Measurements from ENCODE around the gene AHI1.

The AHI1 gene

DNA sequence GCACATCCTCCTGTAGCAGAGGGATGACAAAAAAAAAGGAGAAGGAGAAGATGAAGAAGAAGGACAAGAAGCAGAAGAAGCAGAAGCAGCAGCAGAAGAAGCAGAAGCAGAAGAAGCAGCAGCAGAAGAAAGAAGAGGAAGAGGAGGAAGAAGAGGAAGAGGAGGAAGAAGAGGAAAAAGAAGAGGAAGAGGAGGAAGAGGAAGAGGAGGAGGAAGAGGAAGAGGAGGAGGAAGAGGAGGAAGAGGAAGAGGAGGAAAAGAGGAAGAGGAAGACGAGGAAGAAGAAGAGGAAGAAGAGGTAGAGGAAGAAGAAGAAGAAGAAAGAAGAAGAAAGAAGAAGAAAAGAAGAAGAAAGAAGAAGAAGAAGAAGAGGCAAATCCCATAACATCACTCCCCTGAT, 35.0 kb upstream of the AHI1 start:
- TF ChIP-seq, protein P1, sequence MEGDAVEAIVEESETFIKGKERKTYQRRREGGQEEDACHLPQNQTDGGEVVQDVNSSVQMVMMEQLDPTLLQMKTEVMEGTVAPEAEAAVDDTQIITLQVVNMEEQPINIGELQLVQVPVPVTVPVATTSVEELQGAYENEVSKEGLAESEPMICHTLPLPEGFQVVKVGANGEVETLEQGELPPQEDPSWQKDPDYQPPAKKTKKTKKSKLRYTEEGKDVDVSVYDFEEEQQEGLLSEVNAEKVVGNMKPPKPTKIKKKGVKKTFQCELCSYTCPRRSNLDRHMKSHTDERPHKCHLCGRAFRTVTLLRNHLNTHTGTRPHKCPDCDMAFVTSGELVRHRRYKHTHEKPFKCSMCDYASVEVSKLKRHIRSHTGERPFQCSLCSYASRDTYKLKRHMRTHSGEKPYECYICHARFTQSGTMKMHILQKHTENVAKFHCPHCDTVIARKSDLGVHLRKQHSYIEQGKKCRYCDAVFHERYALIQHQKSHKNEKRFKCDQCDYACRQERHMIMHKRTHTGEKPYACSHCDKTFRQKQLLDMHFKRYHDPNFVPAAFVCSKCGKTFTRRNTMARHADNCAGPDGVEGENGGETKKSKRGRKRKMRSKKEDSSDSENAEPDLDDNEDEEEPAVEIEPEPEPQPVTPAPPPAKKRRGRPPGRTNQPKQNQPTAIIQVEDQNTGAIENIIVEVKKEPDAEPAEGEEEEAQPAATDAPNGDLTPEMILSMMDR (IDR thresholded peaks at IDR 0.05): no peak

- TF ChIP-seq, protein P1 (IDR thresholded peaks at IDR 0.05): no peak
Measured at GRCh38 chr6:135531954-135532490, 34.5 kb upstream of the AHI1 start.

GRCh38 chr6:135530113-135530512, 32.6 kb upstream of the AHI1 start:
- TF ChIP-seq, protein P1 (IDR thresholded peaks at IDR 0.05): no peak

DNA sequence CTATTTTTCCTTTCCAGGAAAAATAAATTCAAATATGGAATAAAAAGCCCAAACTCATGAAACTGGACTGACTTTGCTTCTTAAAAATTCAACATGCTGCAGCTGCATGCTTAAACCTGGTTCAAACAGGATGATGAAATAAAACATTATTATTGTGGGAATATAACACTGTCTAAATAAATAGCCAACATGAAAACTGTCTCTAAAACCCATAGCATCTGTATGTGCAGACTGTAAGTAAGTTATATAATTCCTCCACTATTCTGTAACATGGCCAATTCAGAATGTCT, 30.4 kb upstream of the AHI1 start:
- TF ChIP-seq, protein P1 (IDR thresholded peaks at IDR 0.05): no peak

GRCh38 chr6:135527116-135527959, 29.8 kb upstream of the AHI1 start:
- TF ChIP-seq, protein P1 (IDR thresholded peaks at IDR 0.05): no peak

- TF ChIP-seq, protein P1 (IDR thresholded peaks at IDR 0.05): no peak
Measured at GRCh38 chr6:135525594-135525993, 28.1 kb upstream of the AHI1 start.

GRCh38 chr6:135522965-135523692, 25.6 kb upstream of the AHI1 start:
- TF ChIP-seq, protein P1 (IDR thresholded peaks at IDR 0.05): no peak

Measured in LNCAP (cell line).